AG09319 (cell line): ENCODE measurements around the gene PJVK.
A peak's percentile ranks its signal among the peaks of the same experiment; 100 is the strongest.

Experiments used
- DNase-seq: peaks from one replicate; pipeline ENCODE4 v3.0.0-alpha.2; 2010; ENCODE audit warnings: low read depth; ENCODE audit errors: extremely low read depth
- TF ChIP-seq, protein P1 (sequence below): IDR thresholded peaks from 2 replicates; pipeline ENCODE4 v1.5.1; 2011; ENCODE audit warnings: low read depth, mild to moderate bottlenecking, inconsistent platforms, low read length, moderate library complexity

The PJVK gene

GRCh38 chr2:178413472-178414265 is 37.5 kb upstream of the PJVK start:
- TF ChIP-seq, protein P1, sequence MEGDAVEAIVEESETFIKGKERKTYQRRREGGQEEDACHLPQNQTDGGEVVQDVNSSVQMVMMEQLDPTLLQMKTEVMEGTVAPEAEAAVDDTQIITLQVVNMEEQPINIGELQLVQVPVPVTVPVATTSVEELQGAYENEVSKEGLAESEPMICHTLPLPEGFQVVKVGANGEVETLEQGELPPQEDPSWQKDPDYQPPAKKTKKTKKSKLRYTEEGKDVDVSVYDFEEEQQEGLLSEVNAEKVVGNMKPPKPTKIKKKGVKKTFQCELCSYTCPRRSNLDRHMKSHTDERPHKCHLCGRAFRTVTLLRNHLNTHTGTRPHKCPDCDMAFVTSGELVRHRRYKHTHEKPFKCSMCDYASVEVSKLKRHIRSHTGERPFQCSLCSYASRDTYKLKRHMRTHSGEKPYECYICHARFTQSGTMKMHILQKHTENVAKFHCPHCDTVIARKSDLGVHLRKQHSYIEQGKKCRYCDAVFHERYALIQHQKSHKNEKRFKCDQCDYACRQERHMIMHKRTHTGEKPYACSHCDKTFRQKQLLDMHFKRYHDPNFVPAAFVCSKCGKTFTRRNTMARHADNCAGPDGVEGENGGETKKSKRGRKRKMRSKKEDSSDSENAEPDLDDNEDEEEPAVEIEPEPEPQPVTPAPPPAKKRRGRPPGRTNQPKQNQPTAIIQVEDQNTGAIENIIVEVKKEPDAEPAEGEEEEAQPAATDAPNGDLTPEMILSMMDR: no peak
- no peak for DNase-seq

GRCh38 chr2:178414266-178415247 is 36.6 kb upstream of the PJVK start:
- peak; percentile 92 for DNase-seq
- TF ChIP-seq, protein P1: peak; percentile 95

- DNase-seq: no peak
- TF ChIP-seq, protein P1: no peak
Observed at GRCh38 chr2:178415979-178416378, 35.2 kb upstream of the PJVK start.

DNA sequence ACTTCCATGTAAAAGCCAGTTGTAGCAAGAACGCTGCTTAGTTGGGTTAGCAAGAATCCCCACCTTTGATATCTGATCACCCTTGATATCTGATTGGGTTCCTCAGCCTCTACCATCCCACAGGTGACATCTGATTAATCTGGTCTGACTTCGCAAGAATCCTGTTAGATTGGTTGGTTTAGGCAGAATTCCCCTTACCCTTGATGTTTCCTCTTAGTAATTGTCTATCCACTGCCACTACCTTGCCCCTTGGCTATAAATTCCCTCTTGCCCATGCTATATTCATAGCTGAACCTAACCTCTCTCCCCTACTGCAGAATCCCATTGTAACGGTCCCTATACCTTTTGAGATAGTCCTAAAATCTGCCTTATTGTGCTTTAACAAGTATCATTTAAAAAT is 33.3 kb upstream of the PJVK start:
- no peak for DNase-seq
- TF ChIP-seq, protein P1: no peak

- TF ChIP-seq, protein P1: no peak
- DNase-seq: no peak
Observed at GRCh38 chr2:178418426-178418825, 32.8 kb upstream of the PJVK start.

DNA sequence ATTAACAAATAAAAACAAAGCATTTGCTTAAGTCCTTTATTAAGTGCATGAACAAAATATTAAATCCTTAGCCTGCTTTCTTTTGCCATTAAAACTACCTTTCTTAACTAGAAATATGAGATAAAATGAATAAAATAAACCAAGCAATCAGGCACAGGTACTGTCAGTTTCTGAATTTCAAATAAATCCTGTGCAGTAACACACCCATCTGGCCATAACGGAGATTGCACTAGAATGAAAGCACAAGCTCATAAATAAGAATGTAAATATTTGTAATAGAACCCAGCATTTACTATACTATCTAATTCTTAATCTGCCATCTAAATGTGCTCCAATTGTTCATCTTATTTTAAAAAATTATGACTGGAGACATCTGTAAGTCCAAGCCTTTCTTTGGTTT is 32.1 kb upstream of the PJVK start:
- DNase-seq: no peak
- TF ChIP-seq, protein P1: peak; percentile 33
